Neural progenitor cell (in vitro differentiated cells): Measurements from ENCODE around the gene CYP4F2.

Experiments
- CTCF ChIP-seq: fragments of 200-600 bp; sonication (generic); IDR thresholded peaks from 2 replicates; pipeline ENCODE4 v1.5.1; 2017; ENCODE audit warnings: antibody characterized with exemption, mild to moderate bottlenecking
- EZH2 ChIP-seq: fragments of 200-600 bp; sonication (generic); IDR thresholded peaks from 2 replicates; pipeline ENCODE4 v1.6.1; 2017; ENCODE audit warnings: antibody characterized with exemption, mild to moderate bottlenecking, moderate library complexity
- EZH2phosphoT487 ChIP-seq: fragments of 200-600 bp; sonication (generic); IDR thresholded peaks from 2 replicates; pipeline ENCODE4 v1.6.1; 2017; ENCODE audit warnings: antibody characterized with exemption

GRCh38 chr19:15923702-15924101 lies 25.8 kb upstream of the CYP4F2 start:
- no peak for TF ChIP-seq CTCF
- no peak for TF ChIP-seq EZH2phosphoT487
- no peak for TF ChIP-seq EZH2
